PC-3 (cell line): ENCODE results near the gene MLPH. TPM values are rescaled to one million over a fixed set of nuclear protein-coding genes. Genes with fewer than 3 reads are reported as not detected.
"Not testable (repeated sequence)": the region's sequence is repeated elsewhere in the genome, so short reads cannot be mapped to it uniquely, and the experiment has no call there.

ENCODE experiments used
- ATAC-seq: fragments of 200-7000 bp; cut with Tn5 transposase; 2 replicates; pipeline ENCODE4 v1.9.1; 2020; ENCODE audit warnings: mild to moderate bottlenecking, moderate library complexity
- BruUV-seq: library from RNA; stranded (reverse); fragments of 400-500 nt; replicated peaks from 2 replicates; lab custom pipeline; 2021; lab: Mats Ljungman, UMichigan
- CTCF ChIA-PET: fragments of 300-600 bp; sonication (Branson Sonifier 250); formaldehyde crosslinking; loops from one replicate; lab custom pipeline; 2022; ENCODE audit warnings: antibody characterized with exemption; lab: Charles Lee
- POLR2A ChIA-PET: fragments of 300-600 bp; sonication (Branson Sonifier 250); formaldehyde crosslinking; loops from one replicate; lab custom pipeline; 2022; ENCODE audit warnings: antibody characterized with exemption; ENCODE audit not compliant: unreplicated experiment; lab: Charles Lee
- DNase-seq: peaks from one replicate; pipeline ENCODE4 v3.0.0-alpha.2; 2015
- H2AFZ ChIP-seq: fragments of 300-600 bp; sonication (generic); 2 replicates; pipeline ENCODE4 v1.6.0; 2016; ENCODE audit warnings: antibody characterized with exemption, low read length
- H3F3A ChIP-seq: fragments of 300-600 bp; sonication (generic); one replicate; pipeline ENCODE4 v1.6.0; 2017; ENCODE audit warnings: antibody characterized with exemption, low read length, control low read depth, mild to moderate bottlenecking; ENCODE audit not compliant: unreplicated experiment
- H3K27ac ChIP-seq: fragments of 300-600 bp; sonication (generic); 2 replicates; pipeline ENCODE4 v1.5.1; 2016; ENCODE audit warnings: mild to moderate bottlenecking, low read length
- H3K27me3 ChIP-seq: fragments of 300-600 bp; sonication (generic); 2 replicates; pipeline ENCODE4 v1.6.1; 2016; ENCODE audit warnings: low read length, mixed read lengths
- H3K36me3 ChIP-seq: fragments of 300-600 bp; sonication (generic); 2 replicates; pipeline ENCODE4 v1.6.1; 2016; ENCODE audit warnings: low read depth, mixed run types, low read length, mixed read lengths
- H3K4me1 ChIP-seq: fragments of 300-600 bp; sonication (generic); 2 replicates; pipeline ENCODE4 v1.5.1; 2016; ENCODE audit warnings: low read length; ENCODE audit not compliant: insufficient read depth
- H3K4me2 ChIP-seq: fragments of 300-600 bp; sonication (generic); 2 replicates; pipeline ENCODE4 v1.6.0; 2016; ENCODE audit warnings: low read length
- H3K4me3 ChIP-seq: fragments of 300-600 bp; sonication (generic); 2 replicates; pipeline ENCODE4 v1.5.1; 2016; ENCODE audit warnings: mild to moderate bottlenecking, low read length, mixed read lengths
- H3K79me2 ChIP-seq: fragments of 300-600 bp; sonication (generic); 2 replicates; pipeline ENCODE4 v1.6.1; 2017; ENCODE audit warnings: low read length, mixed read lengths
- H3K9ac ChIP-seq: fragments of 300-600 bp; sonication (generic); 2 replicates; pipeline ENCODE4 v1.6.0; 2016; ENCODE audit warnings: mild to moderate bottlenecking, low read length
- H3K9me2 ChIP-seq: fragments of 300-600 bp; sonication (generic); replicated peaks from 2 replicates; pipeline ENCODE4 v1.6.1; 2016; ENCODE audit warnings: mixed run types, low read length, mixed read lengths
- H3K9me3 ChIP-seq: fragments of 300-600 bp; sonication (generic); 2 replicates; pipeline ENCODE4 v1.6.1; 2016; ENCODE audit warnings: low read length, mixed read lengths
- H4K20me1 ChIP-seq: fragments of 300-600 bp; sonication (generic); 2 replicates; pipeline ENCODE4 v1.6.1; 2016; ENCODE audit warnings: low read length, mixed read lengths
- EZH2 ChIP-seq: fragments of 300-600 bp; sonication (generic); IDR thresholded peaks from one replicate; pipeline ENCODE4 v1.6.1; 2017; ENCODE audit warnings: antibody characterized with exemption, mild to moderate bottlenecking, low read length; ENCODE audit not compliant: unreplicated experiment
- EZH2phosphoT487 ChIP-seq: fragments of 300-600 bp; sonication (generic); IDR thresholded peaks from 2 replicates; pipeline ENCODE4 v1.6.1; 2018; ENCODE audit warnings: mild to moderate bottlenecking, antibody characterized with exemption, low read length, borderline replicate concordance
- intact Hi-C: fragments of 100-400 bp; cut with micrococcal nuclease; formaldehyde crosslinking; loops from 2 replicates; pipeline ENCODE4 v1.9.0; 2023
- total RNA-seq: library from RNA; depleted of rRNA; stranded (reverse); fragments of >200 nt; gene quantifications from 2 replicates; pipeline ENCODE4 v1.2.3, GENCODE V29; 2014
- TF ChIP-seq, protein P1 (sequence below): fragments of 300-600 bp; sonication (generic); conservative IDR thresholded peaks from 2 replicates; pipeline ENCODE4 v1.5.1; 2017; ENCODE audit warnings: antibody characterized with exemption, low read depth, mild to moderate bottlenecking, low read length

MLPH gene
- total RNA-seq, 1 experiment from 2014 or later: 201 TPM

DNA sequence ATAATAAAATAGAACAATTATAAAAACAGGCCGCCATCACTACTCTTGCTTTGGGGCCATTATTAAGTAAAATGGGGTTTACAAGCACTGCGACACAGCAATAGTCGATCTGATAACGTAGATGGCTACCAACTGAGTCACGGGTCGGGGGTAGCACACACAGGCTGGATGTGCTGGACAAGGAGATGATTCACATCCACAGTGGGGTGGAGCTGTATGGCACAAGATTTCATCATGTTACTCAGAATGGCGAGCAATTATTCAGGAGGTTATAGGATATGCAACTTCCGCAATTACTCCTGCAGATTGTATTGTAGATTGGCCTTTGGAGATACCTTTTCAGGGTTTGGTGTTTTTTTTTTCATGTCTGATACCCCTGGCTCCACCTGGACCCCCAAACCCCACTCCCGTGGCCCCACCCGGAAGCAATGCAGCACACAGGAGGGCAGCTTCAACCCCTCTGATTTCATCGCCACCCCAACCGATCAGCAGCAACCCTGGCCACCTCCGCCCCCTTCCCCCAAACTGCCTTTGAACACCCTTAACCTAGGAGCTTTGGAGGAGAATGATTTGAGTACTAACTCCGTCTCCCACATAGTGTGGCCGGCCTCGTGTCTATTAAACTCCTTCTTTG lies 21.4 kb upstream of the MLPH start:
- peaks cover 21% of the 10 kb centered on the region for H3K4me1 ChIP-seq
- no TSS peak for BruUV-seq
- no peaks in the 10 kb centered on the region for H3F3A ChIP-seq
- H3K36me3 ChIP-seq: no peaks in the 10 kb centered on the region
- ChIA-PET CTCF (interaction anchor here (0.5 to 1.2 kb wide), 2 partner anchors 34 to 44 kb away, joined by 3 read pairs; no protein-coding TSS in a partner anchor), POLR2A (interaction anchor here (0.6 to 0.7 kb wide), 2 partner anchors 22 to 719 kb away, joined by 3 read pairs; partner anchors contain the start of gene MLPH)
- peak overlapping the region; percentile 72 for H3K9ac ChIP-seq
- TF ChIP-seq EZH2phosphoT487: no peak
- no peak for TF ChIP-seq EZH2
- TF ChIP-seq, protein P1, sequence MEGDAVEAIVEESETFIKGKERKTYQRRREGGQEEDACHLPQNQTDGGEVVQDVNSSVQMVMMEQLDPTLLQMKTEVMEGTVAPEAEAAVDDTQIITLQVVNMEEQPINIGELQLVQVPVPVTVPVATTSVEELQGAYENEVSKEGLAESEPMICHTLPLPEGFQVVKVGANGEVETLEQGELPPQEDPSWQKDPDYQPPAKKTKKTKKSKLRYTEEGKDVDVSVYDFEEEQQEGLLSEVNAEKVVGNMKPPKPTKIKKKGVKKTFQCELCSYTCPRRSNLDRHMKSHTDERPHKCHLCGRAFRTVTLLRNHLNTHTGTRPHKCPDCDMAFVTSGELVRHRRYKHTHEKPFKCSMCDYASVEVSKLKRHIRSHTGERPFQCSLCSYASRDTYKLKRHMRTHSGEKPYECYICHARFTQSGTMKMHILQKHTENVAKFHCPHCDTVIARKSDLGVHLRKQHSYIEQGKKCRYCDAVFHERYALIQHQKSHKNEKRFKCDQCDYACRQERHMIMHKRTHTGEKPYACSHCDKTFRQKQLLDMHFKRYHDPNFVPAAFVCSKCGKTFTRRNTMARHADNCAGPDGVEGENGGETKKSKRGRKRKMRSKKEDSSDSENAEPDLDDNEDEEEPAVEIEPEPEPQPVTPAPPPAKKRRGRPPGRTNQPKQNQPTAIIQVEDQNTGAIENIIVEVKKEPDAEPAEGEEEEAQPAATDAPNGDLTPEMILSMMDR: no peak
- ATAC-seq: peak; percentile 96
- H3K27ac ChIP-seq: peak overlapping the region; percentile 94
- no peaks in the 10 kb centered on the region for H4K20me1 ChIP-seq
- H3K4me2 ChIP-seq: peak overlapping the region; percentile 51
- H3K27me3 ChIP-seq: no peaks in the 10 kb centered on the region
- peak; percentile 93 for DNase-seq
- H3K9me3 ChIP-seq: no peaks in the 10 kb centered on the region
- H3K9me2 ChIP-seq: no peaks in the 10 kb centered on the region
- H2AFZ ChIP-seq: 0 out of 2 replicates have a peak overlapping the region, but pooled peaks have one; percentile 33
- no peak overlapping the region for H3K4me3 ChIP-seq
- intact Hi-C loops: loop anchor here (1.0 kb wide), 1 partner anchor 32 kb away; no protein-coding TSS in a partner anchor
- H3K79me2 ChIP-seq: no peaks in the 10 kb centered on the region

DNA sequence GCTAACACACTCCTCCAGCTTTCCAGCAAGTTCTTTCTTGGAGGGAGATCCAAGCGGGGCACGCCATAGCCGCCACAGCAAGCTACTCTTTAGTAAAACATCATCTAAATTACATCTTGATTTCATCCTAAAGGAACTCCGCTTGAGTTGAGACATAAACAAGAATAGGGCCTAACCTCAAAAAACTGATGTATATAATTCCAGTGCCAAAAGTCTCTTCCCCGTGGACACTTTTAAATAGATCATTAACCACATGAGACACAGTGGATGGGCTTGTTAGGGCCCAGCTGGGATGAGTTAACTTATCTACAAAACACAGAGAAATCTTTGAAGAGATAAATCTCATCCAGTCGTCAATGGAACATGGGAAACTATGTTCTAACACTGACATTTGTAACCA lies 20.8 kb upstream of the MLPH start:
- no peaks in the 10 kb centered on the region for H3F3A ChIP-seq
- 0 out of 2 replicates have a peak overlapping the region, but pooled peaks have one; percentile 33 for H2AFZ ChIP-seq
- ATAC-seq (no peak), DNase-seq (no peak)
- ChIA-PET CTCF (interaction anchor here (0.5 to 1.2 kb wide), 2 partner anchors 35 to 45 kb away, joined by 3 read pairs; no protein-coding TSS in a partner anchor), POLR2A (interaction anchor here (0.6 to 0.7 kb wide), 2 partner anchors 21 to 720 kb away, joined by 3 read pairs; partner anchors contain the start of gene MLPH)
- H3K36me3 ChIP-seq: no peaks in the 10 kb centered on the region
- peaks cover 20% of the 10 kb centered on the region for H3K4me1 ChIP-seq
- no peak overlapping the region for H3K4me3 ChIP-seq
- no peaks in the 10 kb centered on the region for H4K20me1 ChIP-seq
- H3K9ac ChIP-seq: peak overlapping the region; percentile 63
- no peaks in the 10 kb centered on the region for H3K9me3 ChIP-seq
- intact Hi-C loops: no loop called here
- no peaks in the 10 kb centered on the region for H3K79me2 ChIP-seq
- no peaks in the 10 kb centered on the region for H3K9me2 ChIP-seq
- TF ChIP-seq EZH2: no peak
- H3K27me3 ChIP-seq: no peaks in the 10 kb centered on the region
- peak overlapping the region; percentile 94 for H3K27ac ChIP-seq
- BruUV-seq: no TSS peak
- H3K4me2 ChIP-seq: peak overlapping the region; percentile 51

DNA sequence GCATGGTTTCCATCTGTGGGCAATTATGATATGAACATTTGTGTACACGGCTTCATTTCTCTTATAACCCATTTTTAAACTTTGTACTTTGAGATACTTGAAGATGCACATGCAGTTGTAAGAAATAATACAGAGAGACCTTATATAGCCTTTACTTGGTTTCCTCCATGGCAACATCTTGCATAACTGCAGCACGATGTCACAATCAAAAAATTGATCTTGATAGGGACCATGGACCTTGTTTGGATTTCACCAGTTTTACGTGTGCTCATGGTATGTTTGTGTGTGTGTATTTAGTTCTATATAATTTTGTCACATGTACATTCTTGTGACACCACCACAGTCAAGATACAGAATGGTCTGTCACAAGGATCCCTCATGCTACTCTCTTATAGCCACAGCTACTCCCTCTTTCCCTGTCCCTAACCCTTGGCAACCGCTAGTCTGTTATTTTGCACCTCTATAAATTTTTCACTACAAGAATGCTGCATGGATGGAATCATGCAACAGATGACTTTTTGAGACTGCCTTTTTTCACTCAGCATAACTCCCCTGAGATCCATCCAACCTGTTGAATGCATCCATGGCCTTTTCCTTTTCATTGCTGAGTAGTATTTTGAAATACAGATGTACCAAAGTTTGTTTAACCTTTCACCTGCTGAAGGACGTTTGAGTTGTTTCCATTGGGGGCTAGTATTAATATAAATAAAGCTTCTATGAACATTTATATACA lies 19.4 kb upstream of the MLPH start:
- POLR2A ChIA-PET: no interaction called here

DNA sequence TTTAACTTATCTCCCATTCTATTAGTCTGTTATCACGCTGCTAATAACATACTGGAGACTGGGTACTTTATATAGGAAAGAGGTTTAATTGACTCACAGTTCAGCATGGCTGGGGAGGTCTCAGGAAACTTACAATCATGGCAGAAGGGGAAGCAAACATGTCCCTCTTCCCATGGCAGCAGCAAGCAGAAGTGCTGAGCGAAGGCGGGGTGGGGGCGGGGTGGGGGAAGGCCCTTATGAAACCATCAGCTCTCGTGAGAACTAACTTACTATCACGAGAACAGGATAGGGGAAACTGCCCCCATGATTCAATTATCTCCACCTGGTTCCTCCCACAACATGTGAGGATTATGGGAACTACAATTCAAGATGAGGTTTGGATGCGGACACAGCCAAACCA lies 17.6 kb upstream of the MLPH start:
- ATAC-seq, H3K27me3 ChIP-seq, H3K9me2 ChIP-seq, H3F3A ChIP-seq, H4K20me1 ChIP-seq, H3K9ac ChIP-seq, H3K4me2 ChIP-seq, POLR2A ChIA-PET, intact Hi-C loops, H3K9me3 ChIP-seq, BruUV-seq, H3K36me3 ChIP-seq, H3K79me2 ChIP-seq, H2AFZ ChIP-seq, H3K4me3 ChIP-seq, DNase-seq, H3K27ac ChIP-seq: not testable (repeated sequence)
- peaks cover 27% of the 10 kb centered on the region for H3K4me1 ChIP-seq
- CTCF ChIA-PET: interaction anchor here (0.8 kb wide), 1 partner anchor 48 kb away, joined by 3 read pairs; no protein-coding TSS in a partner anchor

More for the DNA sequence above, 19.4 kb upstream of the MLPH start:
- DNase-seq (no peak), ATAC-seq (no peak)
- Histone ChIP-seq H3K4me2 (no peak overlapping the region), H4K20me1 (no peaks in the 10 kb centered on the region), H3K27me3 (no peaks in the 10 kb centered on the region), H3F3A (no peaks in the 10 kb centered on the region), H3K9me3 (no peaks in the 10 kb centered on the region), H3K9ac (no peak overlapping the region), H2AFZ (no peak overlapping the region), H3K27ac (no peak overlapping the region), H3K9me2 (no peaks in the 10 kb centered on the region), H3K4me3 (no peak overlapping the region), H3K36me3 (no peaks in the 10 kb centered on the region), H3K4me1 (peaks cover 25% of the 10 kb centered on the region), H3K79me2 (no peaks in the 10 kb centered on the region)
- BruUV-seq: no TSS peak
- intact Hi-C loops: no loop called here
- CTCF ChIA-PET: no interaction called here
- TF ChIP-seq EZH2phosphoT487: no peak
- TF ChIP-seq, protein P1: no peak
- no peak for TF ChIP-seq EZH2
